GM23338 (cell line): ENCODE data around the gene ESRRB.

Source experiments
- CTCF ChIP-seq, 2 experiments: fragments of 200-600 bp in 1 of 2; sonication (generic) in 1 of 2; conservative IDR thresholded peaks; 2 replicates each; pipeline versions ENCODE4 v1.5.1 to v1.6.1; 2016 to 2017; ENCODE audit warnings: antibody characterized with exemption in 2 of 2, low read depth in 2 of 2, mild to moderate bottlenecking in 2 of 2, moderate library complexity in 1 of 2
- ETS1 ChIP-seq: IDR thresholded peaks from 2 replicates; pipeline ENCODE4 v1.6.1; 2016; ENCODE audit warnings: antibody characterized with exemption
- EZH2 ChIP-seq: fragments of 200-600 bp; sonication (generic); IDR thresholded peaks from one replicate; pipeline ENCODE4 v1.8.0; 2017; ENCODE audit warnings: antibody characterized with exemption, mild to moderate bottlenecking, low read depth; ENCODE audit not compliant: unreplicated experiment
- EZH2phosphoT487 ChIP-seq: fragments of 200-600 bp; sonication (generic); IDR thresholded peaks from one replicate; pipeline ENCODE4 v1.8.1; 2018; ENCODE audit warnings: antibody characterized with exemption; ENCODE audit not compliant: unreplicated experiment
- JUNB ChIP-seq: IDR thresholded peaks from one replicate; pipeline ENCODE4 v1.6.1; 2016; ENCODE audit warnings: antibody characterized with exemption; ENCODE audit not compliant: unreplicated experiment
- NANOG ChIP-seq: IDR thresholded peaks from 2 replicates; pipeline ENCODE4 v1.6.1; 2016; ENCODE audit warnings: antibody characterized with exemption, borderline replicate concordance
- POLR2AphosphoS5 ChIP-seq: IDR thresholded peaks from 2 replicates; pipeline ENCODE4 v1.6.1; 2016; ENCODE audit warnings: antibody characterized with exemption, low read depth
- REST ChIP-seq: IDR thresholded peaks from one replicate; pipeline ENCODE4 v1.6.1; 2018; ENCODE audit warnings: antibody characterized with exemption; ENCODE audit not compliant: unreplicated experiment

GRCh38 chr14:76531085-76531484 lies 155.1 kb downstream of the ESRRB start:
- TF ChIP-seq CTCF (conservative IDR thresholded peaks at IDR 0.05; ENCODE audit: low read depth in 2 of 2): no peak
- TF ChIP-seq EZH2phosphoT487: no peak
- TF ChIP-seq EZH2: no peak
- no peak for TF ChIP-seq POLR2AphosphoS5
- TF ChIP-seq REST: no peak
- TF ChIP-seq JUNB: no peak
- TF ChIP-seq ETS1: no peak
- TF ChIP-seq NANOG: no peak
